GM23338 (cell line): ENCODE data around the gene C1orf116.

Experiments
- CTCF ChIP-seq, 2 experiments: fragments of 200-600 bp in 1 of 2; sonication (generic) in 1 of 2; conservative IDR thresholded peaks; 2 replicates each; pipeline versions ENCODE4 v1.5.1 to v1.6.1; 2016 to 2017; ENCODE audit warnings: antibody characterized with exemption in 2 of 2, low read depth in 2 of 2, mild to moderate bottlenecking in 2 of 2, moderate library complexity in 1 of 2
- EZH2 ChIP-seq: fragments of 200-600 bp; sonication (generic); IDR thresholded peaks from one replicate; pipeline ENCODE4 v1.8.0; 2017; ENCODE audit warnings: antibody characterized with exemption, mild to moderate bottlenecking, low read depth; ENCODE audit not compliant: unreplicated experiment
- EZH2phosphoT487 ChIP-seq: fragments of 200-600 bp; sonication (generic); IDR thresholded peaks from one replicate; pipeline ENCODE4 v1.8.1; 2018; ENCODE audit warnings: antibody characterized with exemption; ENCODE audit not compliant: unreplicated experiment
- JUNB ChIP-seq: IDR thresholded peaks from one replicate; pipeline ENCODE4 v1.6.1; 2016; ENCODE audit warnings: antibody characterized with exemption; ENCODE audit not compliant: unreplicated experiment
- NANOG ChIP-seq: IDR thresholded peaks from 2 replicates; pipeline ENCODE4 v1.6.1; 2016; ENCODE audit warnings: antibody characterized with exemption, borderline replicate concordance
- POLR2AphosphoS5 ChIP-seq: IDR thresholded peaks from 2 replicates; pipeline ENCODE4 v1.6.1; 2016; ENCODE audit warnings: antibody characterized with exemption, low read depth
- ZNF331 ChIP-seq: fragments of 250-450 bp; sonication (Bioruptor Pico); IDR thresholded peaks from 2 replicates; pipeline ENCODE4 v1.5.0; 2020; ENCODE audit warnings: low read depth, mild to moderate bottlenecking, moderate library complexity
- TF ChIP-seq, protein P1 (sequence below): IDR thresholded peaks from 2 replicates; pipeline ENCODE4 v1.6.1; 2016; ENCODE audit warnings: antibody characterized with exemption

- TF ChIP-seq JUNB (no peak), CTCF (conservative IDR thresholded peaks at IDR 0.05; ENCODE audit: low read depth in 2 of 2) (no peak), EZH2 (no peak), NANOG (no peak), POLR2AphosphoS5 (no peak), ZNF331 (CRISPR knock-in tag) (no peak), EZH2phosphoT487 (no peak)
- TF ChIP-seq, protein P1, sequence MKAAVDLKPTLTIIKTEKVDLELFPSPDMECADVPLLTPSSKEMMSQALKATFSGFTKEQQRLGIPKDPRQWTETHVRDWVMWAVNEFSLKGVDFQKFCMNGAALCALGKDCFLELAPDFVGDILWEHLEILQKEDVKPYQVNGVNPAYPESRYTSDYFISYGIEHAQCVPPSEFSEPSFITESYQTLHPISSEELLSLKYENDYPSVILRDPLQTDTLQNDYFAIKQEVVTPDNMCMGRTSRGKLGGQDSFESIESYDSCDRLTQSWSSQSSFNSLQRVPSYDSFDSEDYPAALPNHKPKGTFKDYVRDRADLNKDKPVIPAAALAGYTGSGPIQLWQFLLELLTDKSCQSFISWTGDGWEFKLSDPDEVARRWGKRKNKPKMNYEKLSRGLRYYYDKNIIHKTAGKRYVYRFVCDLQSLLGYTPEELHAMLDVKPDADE: no peak
Measured at GRCh38 chr1:207001492-207002245, 30.9 kb downstream of the C1orf116 start.
